Raji (cell line): ENCODE data around the gene AADAC.

Experiments used
- POLR2A ChIP-seq: IDR thresholded peaks from 2 replicates; pipeline ENCODE4 v1.6.1; 2011; ENCODE audit warnings: low read depth, low read length, control low read depth; ENCODE audit not compliant: insufficient read depth

AADAC gene

DNA sequence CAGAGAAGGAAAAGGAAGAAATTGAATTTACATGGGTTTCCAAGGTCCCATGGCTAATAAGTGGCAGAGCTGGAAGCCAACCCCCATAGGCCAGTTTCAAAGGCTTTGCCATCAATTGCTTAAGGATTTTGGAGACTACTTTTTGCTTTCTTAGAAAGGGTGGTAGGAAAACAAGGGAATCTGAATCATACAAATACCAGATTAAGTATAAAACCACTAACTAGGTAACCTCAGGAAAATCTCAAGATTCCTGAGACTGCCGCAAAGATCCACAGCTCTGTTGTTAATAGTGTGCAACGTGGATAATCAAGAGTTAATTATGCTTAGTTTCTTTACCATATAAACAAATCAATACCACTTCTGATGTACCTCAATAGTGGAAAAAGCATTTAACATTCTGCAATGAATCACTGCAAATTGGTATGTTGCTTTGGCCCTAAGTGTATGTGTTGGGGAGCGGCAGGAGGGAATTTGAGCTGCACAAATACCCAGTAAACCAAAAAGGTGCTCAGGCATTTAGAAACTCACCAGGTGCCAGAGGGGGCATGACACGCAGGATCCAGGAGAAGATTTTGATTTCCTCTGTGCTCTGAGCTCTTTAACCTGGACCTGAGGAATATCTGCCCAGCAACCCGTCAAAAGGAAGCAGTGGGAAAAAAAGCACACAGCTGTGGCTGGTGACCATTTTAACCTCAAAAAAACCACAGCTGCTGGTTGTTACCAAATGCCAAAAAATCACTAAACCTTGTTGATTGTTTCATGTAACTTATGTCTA lies 22.0 kb downstream of the AADAC start:
- TF ChIP-seq POLR2A, result no peak

DNA sequence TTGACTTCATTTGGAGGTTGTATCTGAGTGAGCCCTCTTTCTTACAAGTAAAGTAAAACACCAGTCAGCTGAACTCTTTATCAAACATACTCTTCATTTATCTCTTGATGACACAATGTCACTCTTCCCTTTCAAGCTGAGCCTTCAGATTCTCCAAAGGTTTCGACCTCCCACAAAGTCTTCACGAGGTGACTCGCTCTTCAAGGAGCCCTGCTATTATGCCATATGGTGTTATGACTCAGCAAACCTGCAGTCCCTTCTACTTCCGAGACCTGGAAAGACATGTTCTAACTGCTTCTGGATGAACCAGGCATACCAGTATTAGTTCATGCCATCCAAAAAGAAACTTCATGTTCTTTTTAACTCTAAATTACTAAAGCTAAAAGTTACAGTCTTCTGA lies 23.1 kb downstream of the AADAC start:
- TF ChIP-seq POLR2A, result no peak

GRCh38 chr3:151838574-151839312 lies 24.8 kb downstream of the AADAC start:
- no peak for TF ChIP-seq POLR2A

- TF ChIP-seq POLR2A, result no peak
Observed at GRCh38 chr3:151839313-151839631, 25.4 kb downstream of the AADAC start.

DNA sequence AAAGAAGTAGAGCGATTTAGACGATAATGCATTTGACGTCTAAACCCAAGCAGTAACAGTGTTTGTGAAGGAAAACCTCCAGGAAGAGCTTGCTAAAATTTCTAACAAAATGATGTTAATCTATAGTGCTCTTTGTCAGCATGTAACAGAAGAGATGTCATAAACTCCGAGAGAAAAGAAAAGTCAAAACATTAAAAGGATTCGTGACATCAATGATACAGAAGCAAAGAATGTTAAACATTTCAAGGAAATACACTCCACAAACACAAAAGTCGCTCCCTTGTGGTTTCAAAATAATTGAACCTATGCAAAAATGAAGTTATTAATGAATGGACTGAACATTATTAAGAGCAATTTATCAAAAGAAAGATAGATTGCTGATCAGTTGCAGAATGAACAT lies 27.9 kb downstream of the AADAC start:
- no peak for TF ChIP-seq POLR2A

GRCh38 chr3:151843275-151843674 lies 29.4 kb downstream of the AADAC start:
- no peak for TF ChIP-seq POLR2A

DNA sequence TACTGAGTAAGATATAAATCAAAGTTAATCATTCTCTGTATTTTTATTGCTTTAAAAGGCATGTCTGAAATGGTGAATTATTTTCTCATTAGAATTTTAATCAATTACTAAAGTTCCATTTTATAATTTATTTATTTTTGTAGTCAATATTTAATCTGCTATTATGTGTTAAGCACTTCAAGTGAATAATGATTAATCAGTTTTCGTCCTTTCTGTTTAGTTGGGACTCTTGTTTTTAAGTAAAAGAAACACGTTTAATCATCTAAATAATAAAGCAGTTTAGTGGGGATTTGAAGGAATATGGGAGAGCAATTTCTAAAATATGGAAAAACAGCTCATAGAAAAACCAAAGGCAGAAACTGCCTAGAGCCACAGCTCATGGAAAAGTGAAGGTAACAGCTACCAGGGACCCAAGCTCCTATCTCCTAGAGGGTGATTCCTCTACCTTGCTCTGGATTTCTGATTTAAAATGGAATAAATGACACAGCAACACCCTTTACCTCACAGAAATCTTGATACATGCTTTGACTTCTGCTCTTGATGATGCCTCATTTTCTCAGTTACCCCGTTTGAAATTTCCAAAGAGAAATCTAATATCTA lies 31.5 kb downstream of the AADAC start:
- TF ChIP-seq POLR2A, result no peak

- TF ChIP-seq POLR2A, result no peak
Observed at GRCh38 chr3:151852074-151852811, 38.3 kb downstream of the AADAC start.

- TF ChIP-seq POLR2A, result no peak
Observed at GRCh38 chr3:151856118-151856517, 42.2 kb downstream of the AADAC start.

DNA sequence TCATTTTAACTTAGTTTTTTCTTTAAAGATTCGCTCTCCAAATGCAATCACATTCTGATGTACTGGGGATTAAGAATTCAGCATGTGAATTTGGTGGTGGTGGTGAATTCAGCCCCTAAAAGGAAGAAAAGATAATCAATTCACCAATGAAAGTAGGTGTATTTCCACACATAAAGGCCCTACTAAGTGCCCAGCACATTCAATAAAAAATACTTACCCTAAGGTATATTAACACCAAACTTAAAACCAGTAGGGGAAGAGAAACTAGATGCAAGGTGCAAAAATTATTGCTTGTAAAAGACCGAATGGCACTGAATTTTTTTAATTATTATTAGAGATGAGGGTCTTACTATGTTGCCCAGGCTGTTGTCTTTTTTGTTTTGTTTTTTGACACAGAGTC lies 42.7 kb downstream of the AADAC start:
- no peak for TF ChIP-seq POLR2A

GRCh38 chr3:151859233-151859673 lies 45.3 kb downstream of the AADAC start:
- no peak for TF ChIP-seq POLR2A

GRCh38 chr3:151859905-151860304 lies 46.0 kb downstream of the AADAC start:
- TF ChIP-seq POLR2A, result no peak

- TF ChIP-seq POLR2A, result no peak
Observed at GRCh38 chr3:151863611-151864010, 49.7 kb downstream of the AADAC start.

DNA sequence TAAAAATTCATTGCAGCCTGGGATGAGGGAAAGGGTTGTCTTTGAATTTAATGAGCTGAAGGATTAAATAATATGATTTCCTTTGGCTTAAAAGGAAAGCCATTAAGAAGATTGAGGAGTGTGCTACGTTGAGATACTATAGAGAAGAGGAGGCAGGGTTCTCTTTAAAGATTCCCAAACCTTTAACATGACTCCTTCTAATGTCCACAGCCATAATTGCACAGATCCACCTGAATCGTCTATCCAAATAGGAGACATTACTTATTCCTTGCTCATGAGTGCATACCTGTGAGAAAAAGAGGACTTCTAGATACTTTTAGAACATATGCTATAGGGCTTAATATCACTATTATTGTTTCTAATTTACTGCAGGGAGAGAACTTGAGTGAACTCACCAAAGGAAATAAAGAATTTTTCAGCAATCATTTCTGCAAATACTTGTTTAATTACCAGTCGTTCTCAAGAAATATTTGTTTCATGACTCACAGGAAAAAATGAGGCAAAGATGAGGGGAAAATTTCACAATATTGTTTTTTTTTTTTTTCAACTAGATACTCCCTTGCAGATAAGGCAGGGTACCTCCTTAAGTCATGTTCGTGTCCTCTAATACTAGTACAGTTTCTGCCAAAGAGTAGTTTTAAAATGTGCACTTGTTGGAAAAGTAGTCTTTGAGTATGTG lies 50.6 kb downstream of the AADAC start:
- no peak for TF ChIP-seq POLR2A

GRCh38 chr3:151866711-151867410 lies 52.9 kb downstream of the AADAC start:
- no peak for TF ChIP-seq POLR2A

- TF ChIP-seq POLR2A, result no peak
Observed at GRCh38 chr3:151867666-151868065, 53.8 kb downstream of the AADAC start.
